A673 (cell line): Measurements from ENCODE around the gene NOL3.

ENCODE experiments used
- CTCF ChIP-seq: fragments of 300-800, 200-600 bp; sonication (generic); conservative IDR thresholded peaks from 2 replicates; pipeline ENCODE4 v1.5.1; 2017; ENCODE audit warnings: low read depth, mild to moderate bottlenecking, antibody characterized with exemption, low read length, moderate library complexity, mixed read lengths
- EZH2 ChIP-seq: fragments of 200-600 bp; sonication (generic); IDR thresholded peaks from 2 replicates; pipeline ENCODE4 v1.6.1; 2017; ENCODE audit warnings: borderline replicate concordance, low read depth, mild to moderate bottlenecking, mixed read lengths, antibody characterized with exemption, low read length; ENCODE audit not compliant: poor library complexity, severe bottlenecking

GRCh38 chr16:67161595-67162058, 8.7 kb upstream of the NOL3 start:
- no peak for TF ChIP-seq CTCF
- no peak for TF ChIP-seq EZH2
